GM21737 (cell line): ENCODE results near the gene SPSB4.
A peak's percentile ranks its signal among the peaks of the same experiment; 100 is the strongest.

Experiments
- ATAC-seq: cut with Tn5 transposase; IDR thresholded peaks from one replicate; pipeline ENCODE4 v1.9.1; 2021; ENCODE audit warnings: mild to moderate bottlenecking, moderate library complexity; ENCODE audit not compliant: unreplicated experiment

Gene SPSB4

DNA sequence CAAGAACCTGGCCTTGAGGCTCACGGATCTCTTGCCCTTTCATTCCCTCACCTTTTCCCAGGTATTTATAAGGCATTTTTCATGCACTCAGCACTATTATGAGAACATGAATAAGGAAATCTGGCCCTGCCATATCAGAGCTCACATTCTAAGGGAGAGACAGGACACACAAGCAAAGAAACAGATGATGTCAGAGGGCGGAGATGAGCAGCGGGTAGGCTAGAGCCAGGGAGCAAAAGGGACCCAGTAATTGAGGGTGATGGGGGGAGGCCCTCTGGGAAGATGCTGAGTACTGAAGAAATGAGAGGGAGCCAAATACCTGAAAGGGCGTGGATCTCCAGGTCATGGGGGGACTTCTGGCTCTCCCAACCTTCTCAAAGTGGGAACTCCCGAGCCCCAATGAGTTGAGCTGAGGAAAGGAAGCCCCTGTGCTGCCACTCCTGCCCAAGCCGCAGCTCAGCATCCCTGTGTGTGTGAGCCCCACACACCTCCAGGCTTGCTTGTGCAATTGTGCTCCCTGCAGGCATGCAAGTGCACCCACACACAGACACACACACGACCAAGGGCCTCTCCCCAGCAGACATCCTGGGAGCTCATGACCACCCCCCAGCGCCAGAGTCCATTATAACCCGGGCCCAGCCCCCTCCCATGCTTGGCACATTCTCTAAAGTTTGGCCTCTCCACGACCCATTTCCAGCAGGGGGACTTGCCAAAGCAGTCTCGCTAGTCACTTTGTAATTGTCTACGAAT, 99.1 kb downstream of the SPSB4 start:
- ATAC-seq, result no peak

DNA sequence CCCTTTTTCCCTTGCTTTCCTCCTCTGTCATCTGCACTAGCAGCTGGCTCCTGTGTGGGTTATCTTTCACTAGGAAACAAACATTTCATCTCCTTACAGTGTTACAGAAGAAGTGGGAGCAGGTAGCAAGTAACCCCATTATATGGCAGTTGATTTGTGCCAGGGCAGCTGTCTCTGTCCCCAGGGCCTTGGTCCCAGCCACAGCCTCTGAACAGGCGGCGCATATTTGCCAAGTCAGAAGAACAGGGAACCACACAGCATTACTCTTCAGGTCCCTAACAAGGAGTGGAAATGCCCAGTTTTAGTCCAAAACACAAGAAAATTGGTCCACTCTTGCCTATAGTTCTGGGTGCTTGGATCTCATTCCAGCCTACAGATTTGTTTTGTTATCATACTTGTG, 99.8 kb downstream of the SPSB4 start:
- no peak for ATAC-seq

DNA sequence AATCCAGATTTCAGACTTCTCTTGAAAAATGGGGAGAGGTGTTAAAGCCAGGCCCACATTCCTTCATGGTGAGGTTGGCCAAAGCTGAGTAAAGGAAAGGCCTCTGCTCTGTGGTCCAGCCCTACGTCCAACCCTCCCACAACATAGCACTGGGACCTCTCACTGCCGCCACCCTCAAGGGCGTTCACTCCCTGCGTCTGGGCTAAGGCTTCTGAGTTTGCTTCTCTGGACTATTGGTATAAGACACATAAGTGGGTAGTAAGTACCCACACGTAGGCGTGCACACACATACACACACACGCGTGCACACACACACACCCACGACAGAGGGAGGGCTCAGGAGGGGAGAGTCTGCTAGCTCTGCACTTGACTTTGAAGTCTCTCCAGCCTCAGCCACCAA, 100.3 kb downstream of the SPSB4 start:
- ATAC-seq, result no peak

DNA sequence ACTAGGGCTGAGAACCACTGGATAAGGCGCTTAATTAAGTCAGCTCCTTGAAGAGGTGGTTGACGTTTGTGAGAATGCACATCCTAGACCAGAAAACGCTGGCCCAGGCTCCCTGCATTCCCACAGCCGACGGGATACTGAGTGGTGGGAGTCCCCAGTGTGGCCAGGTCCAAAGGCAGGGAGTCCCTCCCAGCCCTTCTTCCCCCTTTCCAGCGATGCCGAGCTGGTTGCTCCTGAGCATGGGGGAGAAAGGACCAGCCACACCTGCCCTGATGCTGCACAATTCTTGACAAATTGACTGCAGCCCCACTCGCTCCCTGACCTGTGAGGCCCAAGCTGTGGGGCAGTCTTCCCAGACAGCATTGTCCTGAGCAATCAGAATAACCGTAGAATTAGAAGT, 101.0 kb downstream of the SPSB4 start:
- no peak for ATAC-seq

DNA sequence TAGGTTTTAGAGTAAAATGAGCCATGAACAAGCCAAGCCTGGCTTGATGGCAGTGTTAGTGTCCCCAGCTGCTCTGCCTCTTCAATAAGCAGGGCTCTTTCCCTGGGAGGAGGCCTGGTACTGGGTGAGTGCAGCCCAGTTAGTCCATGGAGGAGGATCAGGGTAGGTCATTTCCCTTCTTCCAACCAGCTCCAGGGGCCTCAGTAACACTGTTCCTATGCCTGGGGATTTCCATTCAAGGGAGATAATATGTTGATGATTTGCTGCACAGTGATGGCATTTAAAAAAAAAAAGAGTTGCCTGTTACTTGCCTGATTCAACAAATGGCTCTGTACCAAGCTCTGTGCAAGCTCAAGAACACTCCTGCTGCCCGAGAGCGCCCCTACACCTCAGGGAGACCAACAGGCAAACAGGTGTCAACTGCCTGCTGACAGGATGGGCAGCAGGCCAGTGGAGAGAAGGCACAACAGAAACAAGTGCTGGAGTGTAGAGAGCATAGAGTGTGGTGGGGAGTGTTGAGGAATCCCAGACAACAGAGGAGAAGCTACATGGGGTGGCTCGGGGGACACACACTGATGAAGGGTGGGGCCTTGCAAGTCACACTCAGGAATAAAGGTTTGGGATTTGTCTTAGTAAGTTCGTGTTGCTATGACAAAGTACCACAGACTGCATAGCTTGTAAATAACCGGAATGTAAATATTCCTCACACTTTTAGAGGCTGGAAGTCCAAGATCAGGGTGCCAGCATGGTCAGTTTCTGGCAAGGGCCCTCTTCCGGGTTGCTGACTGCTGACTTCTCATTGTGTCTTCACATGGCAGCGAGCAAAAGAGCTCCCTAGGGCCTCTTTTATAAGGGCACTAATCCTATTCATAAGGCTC, 101.9 kb downstream of the SPSB4 start:
- ATAC-seq, result no peak

DNA sequence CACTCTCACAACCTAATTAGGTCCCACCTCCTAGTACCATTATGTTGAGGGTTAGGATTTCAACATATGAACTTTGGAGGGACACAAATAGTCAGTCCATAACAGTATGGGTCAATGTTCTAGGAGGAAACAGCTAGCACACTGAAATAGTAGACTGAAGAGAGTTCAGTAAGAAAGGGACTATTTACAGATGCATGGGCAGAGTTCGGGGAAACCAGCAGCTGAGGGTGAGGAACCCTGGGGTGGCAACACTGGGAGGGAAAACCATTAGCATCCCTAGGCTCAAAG, 102.5 kb downstream of the SPSB4 start:
- ATAC-seq, result no peak

DNA sequence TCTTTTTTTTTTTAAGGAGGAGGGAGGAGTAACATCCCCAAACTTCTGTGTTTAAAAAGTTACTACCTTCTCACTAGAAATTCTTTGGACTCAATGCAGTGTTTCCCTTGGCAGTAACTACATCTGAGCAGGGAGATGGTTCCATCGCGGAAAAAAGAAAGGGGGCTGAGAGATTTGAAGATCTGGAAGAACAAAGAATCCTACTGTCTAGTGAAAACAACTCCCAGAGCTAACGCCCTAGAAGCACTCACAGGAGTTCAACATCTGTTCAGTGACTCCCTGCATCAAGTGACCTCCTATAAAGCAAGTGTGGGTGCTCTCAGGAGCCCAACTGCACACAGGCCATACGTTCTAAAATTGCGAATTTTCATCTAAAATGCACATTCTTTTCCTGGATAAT, 113.7 kb downstream of the SPSB4 start:
- ATAC-seq, result no peak

DNA sequence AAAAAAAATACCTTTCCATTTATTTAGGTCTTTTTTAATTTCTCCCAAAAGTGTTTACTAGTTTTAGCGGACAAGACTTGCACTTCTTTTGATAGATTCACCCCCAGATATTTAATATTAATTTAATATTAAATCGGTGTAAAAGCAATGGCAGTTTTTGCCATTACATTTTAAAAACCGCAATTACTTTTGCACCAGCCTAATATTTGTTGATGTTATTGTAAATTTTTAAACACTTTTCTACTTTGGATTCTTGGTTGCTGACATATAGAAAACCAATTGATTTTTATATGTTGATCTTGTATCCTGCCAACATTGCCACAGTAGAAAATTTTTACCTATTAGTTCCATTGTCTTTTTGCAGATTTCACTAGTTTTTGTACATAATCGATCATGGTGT, 116.5 kb downstream of the SPSB4 start:
- no peak for ATAC-seq

DNA sequence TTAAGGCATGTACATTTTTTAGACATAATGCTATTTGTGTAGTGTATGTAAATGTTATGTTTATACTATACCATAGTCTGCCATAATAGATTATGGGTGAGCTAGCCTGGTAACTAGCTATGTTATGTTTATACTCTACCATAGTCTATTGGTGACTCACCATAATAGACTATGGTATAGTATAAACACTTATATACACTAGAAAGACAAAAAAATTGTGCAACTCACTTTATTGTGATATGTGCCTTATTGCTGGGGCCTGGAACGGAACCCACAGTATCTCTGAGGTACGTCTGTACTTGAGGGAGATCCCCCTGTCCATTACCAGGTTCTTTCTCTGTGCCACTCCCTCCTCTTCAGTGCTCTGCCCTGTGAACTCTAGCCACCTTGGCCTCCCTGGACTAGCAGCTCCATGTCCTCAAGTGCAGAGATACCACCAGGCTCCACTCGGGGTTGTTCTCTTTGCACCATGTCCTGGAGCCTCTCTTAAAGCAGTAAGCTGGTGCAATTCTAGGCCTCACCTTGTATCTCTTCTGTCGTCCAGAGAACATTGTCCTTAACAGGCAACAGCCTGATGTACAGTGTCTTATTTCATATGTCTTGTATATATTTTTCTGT, 119.6 kb downstream of the SPSB4 start:
- ATAC-seq, result no peak

DNA sequence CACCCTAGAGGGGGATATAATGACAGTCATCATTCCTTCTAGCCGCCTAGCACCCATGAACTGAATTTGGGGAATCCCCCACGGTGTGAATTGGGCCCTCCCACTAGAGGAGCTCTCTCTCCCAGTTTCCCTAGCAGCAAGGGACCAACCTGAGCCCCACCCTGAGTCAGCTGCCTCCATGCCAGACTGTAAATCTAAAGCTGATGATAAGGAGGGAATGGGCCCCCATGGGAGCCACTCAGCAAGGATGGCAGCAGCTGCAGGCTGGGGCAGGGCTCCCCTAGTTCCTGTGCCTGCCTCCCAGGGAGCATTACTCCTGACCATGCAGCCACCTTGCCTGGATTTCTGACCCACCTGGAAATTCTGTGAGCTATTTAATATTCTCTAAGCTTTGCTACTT, 123.5 kb downstream of the SPSB4 start:
- ATAC-seq, result no peak

DNA sequence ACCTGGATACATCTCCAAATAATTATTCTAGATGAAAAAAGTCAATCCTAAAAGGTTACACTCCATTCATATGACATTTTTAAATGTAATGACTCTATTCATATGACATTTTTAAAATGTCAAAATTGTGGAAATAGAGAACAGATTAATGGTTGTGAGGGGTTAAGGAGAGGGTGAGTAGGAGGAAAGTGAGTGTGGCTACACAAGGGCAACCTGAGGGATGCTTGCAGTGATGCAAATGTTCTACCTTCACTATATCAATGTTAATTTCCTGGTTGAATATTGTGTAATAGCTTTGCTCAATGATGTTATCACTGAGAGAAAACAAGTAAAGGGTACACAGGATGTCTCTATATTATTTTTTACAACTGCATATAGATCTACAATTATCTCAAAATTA, 125.6 kb downstream of the SPSB4 start:
- ATAC-seq, result no peak

DNA sequence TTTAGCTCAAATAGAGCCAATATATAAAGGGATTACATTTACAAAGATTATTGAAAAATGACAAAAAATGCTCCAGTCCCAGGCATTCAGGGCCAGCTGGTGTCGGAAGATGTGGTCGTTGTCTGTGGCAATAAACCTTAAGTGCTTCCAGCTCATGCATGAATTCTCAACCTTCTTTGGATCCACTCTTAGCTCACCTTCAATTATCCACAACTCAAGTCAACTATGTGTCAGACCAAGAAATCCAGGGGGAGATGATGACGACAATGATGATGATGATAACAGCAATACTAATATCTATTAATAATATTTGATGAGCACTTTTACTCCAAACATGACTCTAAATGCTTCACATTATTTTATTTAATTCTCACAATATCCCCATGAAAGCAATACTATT, 126.9 kb downstream of the SPSB4 start:
- ATAC-seq, result no peak

DNA sequence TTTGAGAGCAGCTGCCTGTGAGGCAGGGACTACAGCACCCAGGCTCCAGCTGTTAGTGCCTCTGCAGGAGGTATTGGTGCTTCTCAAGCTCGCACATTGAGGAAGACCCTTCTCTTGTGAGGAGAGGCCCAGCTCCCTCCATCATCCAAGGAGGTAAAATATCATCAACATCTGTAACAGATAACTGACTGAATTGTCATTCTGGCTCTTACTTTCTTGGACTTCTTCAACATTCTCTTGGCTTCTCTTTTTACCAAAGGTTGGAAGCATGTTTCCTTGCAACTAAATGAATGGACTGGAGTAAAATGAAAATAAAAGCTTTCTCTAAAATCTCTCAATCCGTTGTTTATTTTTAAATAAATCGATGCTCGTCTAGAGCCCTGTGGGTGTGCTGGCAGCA, 127.4 kb downstream of the SPSB4 start:
- ATAC-seq, result no peak

DNA sequence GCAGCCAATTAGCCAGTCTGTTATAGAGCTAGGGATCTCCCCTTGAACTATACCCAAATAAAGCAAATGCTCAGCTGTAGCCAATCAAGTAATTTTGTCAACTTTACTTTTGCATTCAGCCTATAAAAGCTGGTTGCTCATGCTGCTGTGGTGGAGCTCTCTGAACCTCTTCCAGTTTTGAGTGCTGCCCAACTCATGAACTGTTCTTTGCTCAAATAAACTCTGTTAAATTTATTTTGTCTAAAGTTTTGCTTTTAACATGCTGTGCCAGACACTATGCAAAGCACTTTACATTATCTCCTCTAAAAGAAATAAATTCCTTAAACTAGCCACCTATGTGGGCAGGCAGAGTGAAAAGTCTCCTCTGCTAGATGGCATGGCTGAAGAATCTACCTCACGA, 128.8 kb downstream of the SPSB4 start:
- no peak for ATAC-seq

DNA sequence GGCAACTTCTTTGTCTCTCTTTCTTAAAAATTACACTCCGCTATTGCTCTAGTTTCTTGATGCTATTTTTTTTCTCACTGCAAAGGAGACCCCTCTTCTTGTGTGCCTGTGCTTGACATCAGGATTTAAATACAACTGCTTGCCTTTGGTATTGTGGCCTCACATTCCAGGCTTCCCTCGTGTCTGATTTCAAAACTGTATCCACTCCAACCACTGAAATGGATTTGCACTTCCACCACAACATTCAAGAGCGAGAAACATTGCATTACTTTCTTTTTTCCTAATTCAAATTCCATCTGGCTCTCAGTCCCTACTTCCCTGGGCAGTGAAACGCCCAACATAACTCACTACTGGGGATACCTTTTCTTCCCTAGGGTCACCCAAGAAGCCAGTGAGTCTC, 130.0 kb downstream of the SPSB4 start:
- no peak for ATAC-seq

DNA sequence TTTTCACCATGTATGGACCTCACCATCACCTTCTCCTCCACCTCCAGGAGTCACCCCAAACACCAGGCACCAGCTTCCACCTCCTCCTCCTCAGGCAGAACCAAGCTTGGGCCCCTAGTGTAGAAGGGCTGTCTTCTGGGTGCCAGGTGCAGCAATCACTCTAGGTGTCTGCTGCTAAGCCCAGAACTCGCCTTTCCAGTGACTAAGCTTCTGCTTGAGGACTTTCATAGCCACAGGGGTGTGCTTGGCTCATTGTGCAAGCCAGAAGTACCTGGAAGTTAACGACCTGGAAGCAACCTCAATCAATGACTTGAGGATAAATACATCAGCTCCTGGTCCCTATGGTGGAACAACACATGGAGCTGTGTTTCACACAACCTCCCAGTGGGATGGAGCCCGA, 130.7 kb downstream of the SPSB4 start:
- ATAC-seq, result no peak

DNA sequence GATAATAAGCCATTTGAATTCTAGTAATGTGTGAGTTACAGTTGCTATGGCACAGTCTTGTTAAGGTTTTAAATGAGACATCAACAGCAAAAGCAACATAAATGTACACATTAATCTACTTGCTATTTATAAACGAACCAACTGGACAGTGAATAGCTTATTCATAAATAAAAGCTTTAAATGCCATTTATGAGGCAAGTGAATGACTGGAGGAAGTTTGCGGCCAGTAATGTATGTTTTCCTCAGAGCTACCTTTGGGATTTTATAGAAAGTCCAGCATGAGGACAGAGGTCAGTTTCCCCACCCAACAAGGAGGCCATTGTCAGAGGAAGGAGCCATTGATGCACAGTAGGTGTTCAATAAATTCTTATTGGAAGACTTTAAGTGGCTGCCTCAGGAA, 132.5 kb downstream of the SPSB4 start:
- no peak for ATAC-seq

DNA sequence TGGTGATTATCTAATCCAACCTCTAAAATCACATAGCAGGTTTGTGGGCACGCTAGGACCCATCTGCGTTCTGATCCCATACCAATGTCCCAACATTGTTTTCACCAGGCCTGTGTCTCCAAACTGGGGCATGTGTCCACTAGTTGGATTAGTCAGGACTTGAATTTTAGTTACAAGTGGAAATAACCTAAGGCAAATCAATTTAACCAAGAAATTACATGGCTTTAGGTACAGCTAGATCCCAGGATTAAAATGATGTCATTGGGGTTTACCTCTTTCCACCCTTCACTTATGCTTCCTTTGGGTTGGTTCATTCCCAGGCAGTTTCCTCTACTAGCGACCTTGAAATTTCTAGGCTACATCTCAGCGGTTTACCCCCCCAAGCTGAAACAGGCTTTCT, 133.3 kb downstream of the SPSB4 start:
- no peak for ATAC-seq

DNA sequence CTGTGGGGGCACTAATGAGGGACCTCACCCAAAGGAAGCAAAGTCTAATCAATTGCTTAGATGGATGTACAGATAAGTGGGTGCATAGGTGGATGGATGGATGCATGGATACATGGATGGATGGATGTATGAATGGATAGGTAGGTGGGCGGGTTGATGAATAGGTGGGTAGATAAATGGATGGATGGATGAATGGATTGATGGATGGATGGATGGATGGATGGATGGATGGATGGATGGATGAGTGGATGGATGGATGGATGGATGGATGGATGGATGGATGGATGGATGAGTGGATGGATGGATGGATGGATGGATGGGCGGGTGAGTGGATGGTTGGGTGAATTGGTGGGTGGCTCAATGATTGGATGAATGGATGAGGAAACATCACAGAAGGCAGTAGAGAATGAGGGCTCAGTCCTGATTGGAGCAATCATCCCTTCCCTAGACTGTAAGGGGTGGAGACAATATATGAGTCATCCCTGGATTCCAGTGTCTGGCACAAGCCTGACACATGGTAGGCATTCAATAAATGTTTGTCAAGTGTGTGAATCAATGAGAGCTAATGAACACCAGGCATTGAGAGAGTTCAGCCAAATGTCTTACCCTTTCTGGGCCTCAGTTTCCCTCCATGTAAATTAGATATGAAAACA, 140.1 kb downstream of the SPSB4 start:
- ATAC-seq, result no peak

DNA sequence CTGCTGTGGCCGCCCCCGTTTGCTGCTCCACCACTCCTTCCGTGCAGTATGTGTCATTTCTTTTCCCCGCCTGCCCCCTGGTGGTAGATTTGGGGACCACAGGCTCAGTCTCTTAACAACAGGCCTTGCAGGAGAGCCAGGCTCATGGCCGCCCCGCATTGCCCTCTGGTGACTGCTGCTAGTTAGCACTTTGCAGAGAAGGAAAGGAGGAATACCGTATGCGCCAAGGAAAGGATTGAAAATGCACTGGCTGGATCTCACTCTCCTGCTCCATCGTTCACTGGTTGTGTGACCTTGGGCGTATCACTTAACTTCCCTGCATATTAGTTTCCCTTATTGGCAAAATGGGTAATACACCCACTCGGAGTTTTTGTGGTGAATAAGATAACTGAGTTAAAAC, 141.2 kb downstream of the SPSB4 start:
- peak; percentile 99 for ATAC-seq

DNA sequence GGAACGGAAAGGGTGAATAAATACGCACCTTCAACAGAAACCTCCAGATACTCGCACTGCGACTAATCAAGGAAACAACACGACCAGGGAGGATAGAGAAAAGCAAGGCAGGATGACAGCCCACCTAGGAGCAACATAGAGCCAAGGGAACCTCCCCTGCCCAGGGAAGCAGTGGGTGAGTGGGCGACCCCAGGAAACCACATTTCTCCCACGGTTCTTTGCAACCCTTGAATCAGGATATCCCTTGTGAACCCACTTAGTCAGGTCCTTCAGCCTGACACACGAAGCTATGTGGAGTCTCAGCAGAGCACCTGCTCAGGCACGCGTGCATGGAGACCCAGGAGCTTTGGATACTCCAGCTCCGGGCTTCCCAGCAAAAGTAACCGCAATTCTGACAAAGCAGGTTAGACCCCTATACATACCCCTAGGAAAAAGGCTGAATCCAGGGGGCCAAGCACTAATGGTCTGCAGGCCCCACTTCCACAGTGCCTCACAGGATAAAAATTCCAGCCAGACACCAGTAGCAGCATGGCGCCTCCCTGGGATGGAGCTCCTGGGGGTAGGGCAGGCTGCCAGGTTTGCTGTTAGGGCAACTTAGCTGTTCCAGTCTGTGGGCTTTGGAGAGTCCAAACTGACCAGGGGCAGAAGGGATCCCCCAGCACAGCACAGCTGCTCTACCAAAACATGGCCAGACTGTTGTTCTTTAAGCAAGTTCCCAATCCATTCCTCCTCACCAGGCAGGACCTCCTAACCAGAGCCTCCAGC, 142.1 kb downstream of the SPSB4 start:
- ATAC-seq, result no peak
